NT2/D1 (cell line): Measurements from ENCODE around the gene GDPD2.

Experiments
- DNase-seq: peaks from one replicate; pipeline ENCODE4 v3.0.0-alpha.2; 2011; ENCODE audit warnings: low read depth, low spot score
- H3K27me3 ChIP-seq: 2 replicates; pipeline ENCODE4 v1.6.0; 2011; ENCODE audit warnings: mild to moderate bottlenecking; ENCODE audit not compliant: insufficient read length, insufficient read depth
- H3K36me3 ChIP-seq: 2 replicates; pipeline ENCODE4 v1.6.1; 2011; ENCODE audit warnings: mild to moderate bottlenecking, low read length, mixed read lengths; ENCODE audit not compliant: insufficient read depth, insufficient read length
- H3K4me1 ChIP-seq: 2 replicates; pipeline ENCODE4 v1.5.1; 2011; ENCODE audit not compliant: insufficient read depth, insufficient read length
- H3K4me3 ChIP-seq: 2 replicates; pipeline ENCODE4 v1.5.1; 2011; ENCODE audit warnings: low read depth; ENCODE audit not compliant: insufficient read length
- H3K9ac ChIP-seq: 2 replicates; pipeline ENCODE4 v1.6.0; 2011; ENCODE audit warnings: low read depth; ENCODE audit not compliant: insufficient read length
- H3K9me3 ChIP-seq: 2 replicates; pipeline ENCODE4 v1.5.1; 2011; ENCODE audit warnings: mild to moderate bottlenecking, low read length; ENCODE audit not compliant: insufficient read depth
- SUZ12 ChIP-seq: IDR thresholded peaks from 2 replicates; pipeline ENCODE4 v1.6.1; 2011; ENCODE audit not compliant: insufficient read length, insufficient read depth; ENCODE audit errors: extremely low read depth
- YY1 ChIP-seq: IDR thresholded peaks from 2 replicates; pipeline ENCODE4 v1.6.1; 2011; ENCODE audit not compliant: insufficient read length, insufficient read depth
- ZNF274 ChIP-seq: IDR thresholded peaks from 2 replicates; pipeline ENCODE4 v1.6.1; 2011; ENCODE audit warnings: mild to moderate bottlenecking, low read depth, low read length

The GDPD2 gene

DNA sequence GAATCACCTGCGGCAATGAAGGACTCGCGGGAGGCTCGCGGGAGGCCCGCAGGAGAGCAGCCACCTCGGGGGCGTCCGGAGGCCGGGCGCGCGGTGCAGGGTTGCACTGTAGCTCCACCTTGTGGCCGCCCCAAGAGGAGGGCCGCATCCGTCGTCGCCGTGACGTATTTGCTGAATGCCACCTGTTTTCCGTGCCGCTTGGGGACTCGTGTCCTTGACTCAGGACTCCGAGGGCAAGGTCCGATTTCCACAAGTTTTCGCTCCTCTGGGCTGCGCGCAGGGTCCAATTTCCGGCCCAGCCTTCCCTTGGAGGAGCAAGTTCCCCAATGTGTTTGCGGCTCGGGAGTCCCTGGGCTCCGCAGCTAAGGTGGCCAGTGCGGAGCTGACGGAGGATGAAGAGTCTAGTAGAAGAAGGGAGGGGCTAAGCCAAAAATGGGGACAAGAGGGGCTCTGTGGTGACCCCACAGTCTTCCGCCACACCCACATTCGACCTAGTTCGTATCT is 10.8 kb downstream of the GDPD2 start:
- peaks cover 9% of the 10 kb centered on the region for H3K4me1 ChIP-seq
- peaks cover 6% of the 10 kb centered on the region for H3K27me3 ChIP-seq
- H3K9me3 ChIP-seq = no peaks in the 10 kb centered on the region
- DNase-seq = no peak
- peak overlapping the region; percentile 72 for H3K9ac ChIP-seq
- H3K36me3 ChIP-seq = no peaks in the 10 kb centered on the region
- H3K4me3 ChIP-seq = peak overlapping the region; percentile 80
- TF ChIP-seq YY1 (no peak), SUZ12 (no peak), ZNF274 (no peak)

GRCh38 chrX:70434352-70434866 is 11.3 kb downstream of the GDPD2 start:
- no peak for DNase-seq
- no peak for TF ChIP-seq ZNF274
- no peak for TF ChIP-seq SUZ12
- TF ChIP-seq YY1 = no peak
- Histone ChIP-seq H3K4me3 (peak overlapping the region; percentile 80), H3K4me1 (peaks cover 9% of the 10 kb centered on the region), H3K9me3 (no peaks in the 10 kb centered on the region), H3K27me3 (peaks cover 6% of the 10 kb centered on the region), H3K36me3 (no peaks in the 10 kb centered on the region), H3K9ac (peak overlapping the region; percentile 90)

GRCh38 chrX:70434914-70435586 is 11.9 kb downstream of the GDPD2 start:
- H3K9ac ChIP-seq = peak overlapping the region; percentile 90
- DNase-seq = no peak
- TF ChIP-seq SUZ12 (no peak), ZNF274 (no peak), YY1 (no peak)
- H3K27me3 ChIP-seq = peaks cover 6% of the 10 kb centered on the region
- peaks cover 9% of the 10 kb centered on the region for H3K4me1 ChIP-seq
- H3K36me3 ChIP-seq = no peaks in the 10 kb centered on the region
- no peaks in the 10 kb centered on the region for H3K9me3 ChIP-seq
- H3K4me3 ChIP-seq = peak overlapping the region; percentile 80

- Histone ChIP-seq H3K4me3 (no peak overlapping the region), H3K4me1 (peaks cover 9% of the 10 kb centered on the region), H3K27me3 (peaks cover 6% of the 10 kb centered on the region), H3K36me3 (no peaks in the 10 kb centered on the region), H3K9ac (no peak overlapping the region), H3K9me3 (no peaks in the 10 kb centered on the region)
- no peak for DNase-seq
- no peak for TF ChIP-seq ZNF274
- no peak for TF ChIP-seq SUZ12
- no peak for TF ChIP-seq YY1
Observed at GRCh38 chrX:70436343-70436742, 13.2 kb downstream of the GDPD2 start.

DNA sequence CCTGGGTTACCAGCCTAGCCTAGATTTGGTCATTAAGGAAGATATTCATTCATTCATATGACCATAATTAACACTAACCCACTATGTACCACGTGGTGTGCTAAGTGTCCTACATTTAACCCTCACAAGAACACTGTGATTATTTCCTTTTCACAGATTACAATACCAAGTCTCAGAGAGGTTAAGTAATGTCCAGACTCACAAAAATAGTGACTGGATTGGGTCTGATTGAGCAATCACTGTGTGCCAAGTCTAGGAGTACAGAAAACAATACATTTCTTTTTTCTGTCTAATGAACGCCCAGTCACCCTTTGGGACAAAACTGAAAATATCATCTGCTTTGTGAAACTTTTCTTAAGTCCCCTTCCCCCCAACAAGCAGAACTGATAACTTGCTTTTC is 13.9 kb downstream of the GDPD2 start:
- Histone ChIP-seq H3K27me3 (peaks cover 7% of the 10 kb centered on the region), H3K9ac (no peak overlapping the region), H3K9me3 (no peaks in the 10 kb centered on the region), H3K36me3 (no peaks in the 10 kb centered on the region), H3K4me1 (peaks cover 9% of the 10 kb centered on the region), H3K4me3 (no peak overlapping the region)
- no peak for TF ChIP-seq ZNF274
- TF ChIP-seq SUZ12 = no peak
- no peak for TF ChIP-seq YY1
- DNase-seq = no peak

GRCh38 chrX:70437921-70438665 is 15.0 kb downstream of the GDPD2 start:
- H3K36me3 ChIP-seq = no peaks in the 10 kb centered on the region

DNA sequence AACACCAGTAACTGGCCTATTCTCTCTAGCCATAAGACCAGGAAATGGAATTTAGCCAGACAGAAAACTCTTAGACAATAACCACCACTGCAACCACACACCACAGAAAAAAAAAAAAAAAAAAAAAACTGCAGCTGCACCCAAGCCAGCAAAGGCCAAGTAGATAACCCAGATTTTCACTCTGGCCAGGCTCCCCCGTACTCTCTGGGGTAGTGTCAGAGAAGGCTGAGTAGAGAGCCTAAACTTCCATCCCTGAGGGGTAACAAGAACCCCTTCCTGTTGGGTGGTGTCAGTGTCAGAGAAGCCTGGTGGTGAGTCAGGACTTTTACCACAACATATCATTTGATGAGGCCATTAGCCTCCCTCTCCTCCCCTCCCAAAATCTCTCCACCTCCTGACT is 15.9 kb downstream of the GDPD2 start:
- H3K4me1 ChIP-seq = peaks cover 9% of the 10 kb centered on the region
- DNase-seq = no peak
- TF ChIP-seq YY1 (no peak), SUZ12 (no peak), ZNF274 (no peak)
- H3K9ac ChIP-seq = no peak overlapping the region
- no peaks in the 10 kb centered on the region for H3K36me3 ChIP-seq
- H3K4me3 ChIP-seq = no peak overlapping the region
- H3K27me3 ChIP-seq = peaks cover 27% of the 10 kb centered on the region
- no peaks in the 10 kb centered on the region for H3K9me3 ChIP-seq

More at GRCh38 chrX:70437921-70438665, 15.0 kb downstream of the GDPD2 start:
- H3K4me1 ChIP-seq = peaks cover 9% of the 10 kb centered on the region
- H3K4me3 ChIP-seq = no peak overlapping the region
- DNase-seq = no peak
- peaks cover 18% of the 10 kb centered on the region for H3K27me3 ChIP-seq
- H3K9ac ChIP-seq = no peak overlapping the region
- no peak for TF ChIP-seq SUZ12
- TF ChIP-seq ZNF274 = no peak
- no peak for TF ChIP-seq YY1
- H3K9me3 ChIP-seq = no peaks in the 10 kb centered on the region
